WTC11 (cell line): ENCODE measurements around the gene HMGXB3. TPM values are rescaled to one million over a fixed set of nuclear protein-coding genes. Genes with fewer than 3 reads are reported as not detected.
"Not testable (repeated sequence)": the region's sequence is repeated elsewhere in the genome, so short reads cannot be mapped to it uniquely, and the experiment has no call there.

Experiments
- ATAC-seq: fragments of 200-7000 bp; cut with Tn5 transposase; 2 replicates; pipeline ENCODE4 v1.10.0; 2021; ENCODE audit warnings: mild to moderate bottlenecking, moderate library complexity
- CTCF ChIA-PET: fragments of 300-600 bp; sonication (Branson Sonifier 250); formaldehyde crosslinking; loops from one replicate; lab custom pipeline; 2021; ENCODE audit warnings: antibody characterized with exemption; lab: Charles Lee
- POLR2A ChIA-PET: fragments of 350-600 bp; sonication (Branson Sonifier 250); formaldehyde crosslinking; loops from one replicate; lab custom pipeline; 2021; ENCODE audit warnings: antibody characterized with exemption; lab: Charles Lee
- DNase-seq: peaks from one replicate; pipeline ENCODE4 v3.0.0; 2021; ENCODE audit warnings: low spot score
- H3K27ac Mint-ChIP-seq: 2 replicates; pipeline ENCODE4 v1.8.0; 2021; ENCODE audit warnings: mixed read lengths
- H3K27me3 Mint-ChIP-seq: 2 replicates; pipeline ENCODE4 v1.8.0; 2021; ENCODE audit warnings: low read depth, mild to moderate bottlenecking, moderate library complexity, mixed read lengths
- H3K36me3 Mint-ChIP-seq: 2 replicates; pipeline ENCODE4 v1.8.0; 2021; ENCODE audit warnings: mixed read lengths
- H3K4me1 Mint-ChIP-seq: 2 replicates; pipeline ENCODE4 v1.8.0; 2022; ENCODE audit warnings: mixed read lengths
- H3K4me3 Mint-ChIP-seq: 2 replicates; pipeline ENCODE4 v1.8.0; 2021; ENCODE audit warnings: mild to moderate bottlenecking, moderate library complexity, mixed read lengths
- H3K9me3 Mint-ChIP-seq: 2 replicates; pipeline ENCODE4 v1.8.0; 2021; ENCODE audit warnings: mixed read lengths
- ATF2 ChIP-seq: sonication (generic); formaldehyde crosslinking; IDR thresholded peaks from 2 replicates; pipeline ENCODE4 v1.8.1; 2022; ENCODE audit warnings: low read depth, missing genetic modification reagents, borderline replicate concordance
- GABPB1 ChIP-seq: sonication (generic); formaldehyde crosslinking; IDR thresholded peaks from 2 replicates; pipeline ENCODE4 v1.8.1; 2023; ENCODE audit warnings: mild to moderate bottlenecking, missing genetic modification reagents
- HMGA2 ChIP-seq: fragments of 250-450 bp; sonication (Bioruptor Pico); IDR thresholded peaks from 2 replicates; pipeline ENCODE4 v1.4.0; 2021; ENCODE audit warnings: mild to moderate bottlenecking, moderate library complexity
- JAZF1 ChIP-seq: fragments of 250-450 bp; sonication (Bioruptor Pico); IDR thresholded peaks from 2 replicates; pipeline ENCODE4 v1.9.0; 2021; ENCODE audit warnings: moderate library complexity, mild to moderate bottlenecking, inconsistent platforms
- MLX ChIP-seq: sonication (generic); formaldehyde crosslinking; IDR thresholded peaks from 2 replicates; pipeline ENCODE4 v1.8.1; 2023; ENCODE audit warnings: mild to moderate bottlenecking, missing genetic modification reagents, moderate library complexity
- NFATC4 ChIP-seq: fragments of 250-450 bp; sonication (Bioruptor Pico); IDR thresholded peaks from 2 replicates; pipeline ENCODE4 v1.9.0; 2021; ENCODE audit warnings: mild to moderate bottlenecking
- RELA ChIP-seq: sonication (generic); formaldehyde crosslinking; IDR thresholded peaks from 2 replicates; pipeline ENCODE4 v1.8.1; 2022; ENCODE audit warnings: missing genetic modification reagents, mild to moderate bottlenecking, borderline replicate concordance
- RORB ChIP-seq: fragments of 250-450 bp; sonication (Bioruptor Pico); IDR thresholded peaks from 2 replicates; pipeline ENCODE4 v1.9.0; 2021; ENCODE audit warnings: mild to moderate bottlenecking
- SMAD4 ChIP-seq: sonication (generic); formaldehyde crosslinking; IDR thresholded peaks from 2 replicates; pipeline ENCODE4 v1.8.0; 2022; ENCODE audit warnings: mild to moderate bottlenecking, missing genetic modification reagents
- USF1 ChIP-seq: sonication (generic); formaldehyde crosslinking; IDR thresholded peaks from 2 replicates; pipeline ENCODE4 v1.8.0; 2022; ENCODE audit warnings: mild to moderate bottlenecking, missing genetic modification reagents
- ZMAT4 ChIP-seq: fragments of 250-450 bp; sonication (Bioruptor Pico); IDR thresholded peaks from 2 replicates; pipeline ENCODE4 v1.9.0; 2021; ENCODE audit warnings: mild to moderate bottlenecking
- ZNF416 ChIP-seq: fragments of 250-450 bp; sonication (Bioruptor Pico); IDR thresholded peaks from 2 replicates; pipeline ENCODE4 v1.9.0; 2021; ENCODE audit warnings: mild to moderate bottlenecking, inconsistent platforms
- ZNF423 ChIP-seq: fragments of 250-450 bp; sonication (Bioruptor Pico); IDR thresholded peaks from 2 replicates; pipeline ENCODE4 v2.1.2; 2022; ENCODE audit warnings: mild to moderate bottlenecking, moderate library complexity
- ZNF425 ChIP-seq: fragments of 250-450 bp; sonication (Bioruptor Pico); conservative IDR thresholded peaks from 2 replicates; pipeline ENCODE4 v1.9.0; 2021; ENCODE audit warnings: mild to moderate bottlenecking
- total RNA-seq: library from RNA; stranded (reverse); gene quantifications from 3 replicates; pipeline ENCODE4 v1.2.3, GENCODE V29; 2021
- TF ChIP-seq, protein P1 (sequence below): sonication (generic); formaldehyde crosslinking; IDR thresholded peaks from 2 replicates; pipeline ENCODE4 v1.8.1; 2023; ENCODE audit warnings: mild to moderate bottlenecking, missing genetic modification reagents
- TF ChIP-seq, protein P2 (sequence below): sonication (generic); formaldehyde crosslinking; IDR thresholded peaks from 2 replicates; pipeline ENCODE4 v1.8.0; 2023; ENCODE audit warnings: mild to moderate bottlenecking, missing genetic modification reagents
- TF ChIP-seq, protein P3 (sequence below): sonication (generic); formaldehyde crosslinking; IDR thresholded peaks from 2 replicates; pipeline ENCODE4 v1.8.1; 2022; ENCODE audit warnings: mild to moderate bottlenecking, moderate library complexity, missing genetic modification reagents

HMGXB3 gene
- total RNA-seq, 1 experiment from 2014 or later, result 31.6 TPM

DNA sequence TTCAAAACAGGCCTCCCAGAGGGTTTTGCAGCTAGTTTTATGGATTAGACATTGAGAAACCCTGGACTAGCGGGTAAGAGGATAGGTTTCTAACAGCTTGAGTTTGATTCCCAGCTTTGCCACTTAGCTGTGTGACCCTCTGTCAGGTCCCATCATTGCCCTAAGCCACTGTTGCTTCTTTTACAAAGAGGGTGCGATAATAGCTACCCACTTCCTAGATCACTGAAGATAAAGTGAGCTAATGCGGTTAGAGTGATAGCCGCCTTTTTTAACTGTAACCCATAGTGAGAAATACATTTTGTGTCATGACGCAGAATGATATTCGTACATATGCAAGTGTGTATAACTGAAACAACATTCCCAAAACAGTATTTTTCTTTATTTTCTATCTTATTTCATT lies 45.5 kb downstream of the HMGXB3 start (continued):
- TF ChIP-seq, protein P1, sequence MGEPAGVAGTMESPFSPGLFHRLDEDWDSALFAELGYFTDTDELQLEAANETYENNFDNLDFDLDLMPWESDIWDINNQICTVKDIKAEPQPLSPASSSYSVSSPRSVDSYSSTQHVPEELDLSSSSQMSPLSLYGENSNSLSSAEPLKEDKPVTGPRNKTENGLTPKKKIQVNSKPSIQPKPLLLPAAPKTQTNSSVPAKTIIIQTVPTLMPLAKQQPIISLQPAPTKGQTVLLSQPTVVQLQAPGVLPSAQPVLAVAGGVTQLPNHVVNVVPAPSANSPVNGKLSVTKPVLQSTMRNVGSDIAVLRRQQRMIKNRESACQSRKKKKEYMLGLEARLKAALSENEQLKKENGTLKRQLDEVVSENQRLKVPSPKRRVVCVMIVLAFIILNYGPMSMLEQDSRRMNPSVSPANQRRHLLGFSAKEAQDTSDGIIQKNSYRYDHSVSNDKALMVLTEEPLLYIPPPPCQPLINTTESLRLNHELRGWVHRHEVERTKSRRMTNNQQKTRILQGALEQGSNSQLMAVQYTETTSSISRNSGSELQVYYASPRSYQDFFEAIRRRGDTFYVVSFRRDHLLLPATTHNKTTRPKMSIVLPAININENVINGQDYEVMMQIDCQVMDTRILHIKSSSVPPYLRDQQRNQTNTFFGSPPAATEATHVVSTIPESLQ (CRISPR knock-in tag), result no peak
- TF ChIP-seq MLX (CRISPR knock-in tag) (no peak), JAZF1 (no peak), ZNF423 (CRISPR knock-in tag) (no peak), ATF2 (CRISPR knock-in tag) (no peak), ZNF425 (CRISPR knock-in tag) (no peak), SMAD4 (CRISPR knock-in tag) (no peak), ZNF416 (CRISPR knock-in tag) (no peak), NFATC4 (CRISPR knock-in tag) (no peak), GABPB1 (CRISPR knock-in tag) (no peak)
- TF ChIP-seq, protein P2, sequence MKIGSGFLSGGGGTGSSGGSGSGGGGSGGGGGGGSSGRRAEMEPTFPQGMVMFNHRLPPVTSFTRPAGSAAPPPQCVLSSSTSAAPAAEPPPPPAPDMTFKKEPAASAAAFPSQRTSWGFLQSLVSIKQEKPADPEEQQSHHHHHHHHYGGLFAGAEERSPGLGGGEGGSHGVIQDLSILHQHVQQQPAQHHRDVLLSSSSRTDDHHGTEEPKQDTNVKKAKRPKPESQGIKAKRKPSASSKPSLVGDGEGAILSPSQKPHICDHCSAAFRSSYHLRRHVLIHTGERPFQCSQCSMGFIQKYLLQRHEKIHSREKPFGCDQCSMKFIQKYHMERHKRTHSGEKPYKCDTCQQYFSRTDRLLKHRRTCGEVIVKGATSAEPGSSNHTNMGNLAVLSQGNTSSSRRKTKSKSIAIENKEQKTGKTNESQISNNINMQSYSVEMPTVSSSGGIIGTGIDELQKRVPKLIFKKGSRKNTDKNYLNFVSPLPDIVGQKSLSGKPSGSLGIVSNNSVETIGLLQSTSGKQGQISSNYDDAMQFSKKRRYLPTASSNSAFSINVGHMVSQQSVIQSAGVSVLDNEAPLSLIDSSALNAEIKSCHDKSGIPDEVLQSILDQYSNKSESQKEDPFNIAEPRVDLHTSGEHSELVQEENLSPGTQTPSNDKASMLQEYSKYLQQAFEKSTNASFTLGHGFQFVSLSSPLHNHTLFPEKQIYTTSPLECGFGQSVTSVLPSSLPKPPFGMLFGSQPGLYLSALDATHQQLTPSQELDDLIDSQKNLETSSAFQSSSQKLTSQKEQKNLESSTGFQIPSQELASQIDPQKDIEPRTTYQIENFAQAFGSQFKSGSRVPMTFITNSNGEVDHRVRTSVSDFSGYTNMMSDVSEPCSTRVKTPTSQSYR (CRISPR knock-in tag), result no peak

DNA sequence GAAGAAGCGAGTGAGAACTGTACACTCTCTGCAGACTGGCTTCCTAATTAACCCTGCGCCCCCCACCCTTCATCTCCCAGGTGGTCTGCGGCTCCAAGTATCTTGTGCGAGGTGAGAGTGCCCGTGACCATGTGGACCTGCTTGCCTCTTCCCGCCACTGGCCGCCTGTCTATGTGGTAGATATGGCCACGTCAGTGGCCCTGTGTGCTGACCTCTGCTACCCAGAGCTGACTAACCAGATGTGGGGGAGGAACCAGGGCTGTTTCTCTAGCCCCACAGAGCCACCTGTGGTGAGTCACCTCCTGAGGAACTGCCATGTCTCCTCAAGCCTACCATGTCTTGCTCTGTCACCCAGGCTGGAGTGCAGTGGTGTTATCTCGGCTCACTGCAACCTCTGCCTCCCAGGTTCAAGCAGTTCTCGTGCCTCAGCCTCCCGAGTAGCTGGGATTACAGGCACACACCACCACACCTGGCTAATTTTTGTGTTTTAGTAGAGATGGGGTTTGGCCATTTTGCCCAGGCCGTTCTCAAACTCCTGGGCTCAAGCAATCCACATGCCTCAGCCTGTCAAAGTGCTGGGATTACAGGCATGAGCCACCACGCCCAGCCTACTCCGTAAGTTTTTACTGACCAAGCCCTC lies 49.8 kb downstream of the HMGXB3 start:
- H3K27ac Mint-ChIP-seq, H3K4me3 Mint-ChIP-seq, H3K4me1 Mint-ChIP-seq, H3K27me3 Mint-ChIP-seq, POLR2A ChIA-PET, DNase-seq, ATAC-seq, H3K9me3 Mint-ChIP-seq: not testable (repeated sequence)
- CTCF ChIA-PET, result interaction anchor here (1.0 kb wide), 1 partner anchor 198 kb away, joined by 3 read pairs; no protein-coding TSS in a partner anchor
- peaks cover 60% of the 10 kb centered on the region for H3K36me3 Mint-ChIP-seq

GRCh38 chr5:150051657-150052195 lies 51.2 kb downstream of the HMGXB3 start:
- Mint-ChIP-seq H3K4me3 (no peak overlapping the region), H3K36me3 (peaks cover 54% of the 10 kb centered on the region), H3K27ac (no peak overlapping the region), H3K4me1 (no peaks in the 10 kb centered on the region), H3K27me3 (no peaks in the 10 kb centered on the region), H3K9me3 (no peaks in the 10 kb centered on the region)
- CTCF ChIA-PET, result no interaction called here
- POLR2A ChIA-PET, result no interaction called here
- ATAC-seq (no peak), DNase-seq (no peak)
- TF ChIP-seq, protein P3, sequence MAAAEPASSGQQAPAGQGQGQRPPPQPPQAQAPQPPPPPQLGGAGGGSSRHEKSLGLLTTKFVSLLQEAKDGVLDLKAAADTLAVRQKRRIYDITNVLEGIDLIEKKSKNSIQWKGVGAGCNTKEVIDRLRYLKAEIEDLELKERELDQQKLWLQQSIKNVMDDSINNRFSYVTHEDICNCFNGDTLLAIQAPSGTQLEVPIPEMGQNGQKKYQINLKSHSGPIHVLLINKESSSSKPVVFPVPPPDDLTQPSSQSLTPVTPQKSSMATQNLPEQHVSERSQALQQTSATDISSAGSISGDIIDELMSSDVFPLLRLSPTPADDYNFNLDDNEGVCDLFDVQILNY (CRISPR knock-in tag), result no peak
- TF ChIP-seq ZMAT4 (CRISPR knock-in tag) (no peak), USF1 (CRISPR knock-in tag) (no peak), RELA (no peak), ZNF425 (CRISPR knock-in tag) (no peak), HMGA2 (no peak), RORB (CRISPR knock-in tag) (no peak)
